IMR-90 (cell line): ENCODE data around the gene TRABD.

ENCODE experiments used
- BHLHE40 ChIP-seq: fragments of 150-350 bp; IDR thresholded peaks from 2 replicates; pipeline ENCODE4 v1.6.1; 2016; ENCODE audit warnings: mild to moderate bottlenecking, low read depth, low read length
- CTCF ChIP-seq: conservative IDR thresholded peaks from 2 replicates; pipeline ENCODE4 v1.5.1; 2012; ENCODE audit warnings: mild to moderate bottlenecking, low read depth, low read length, improper control_type of control experiment
- ELK1 ChIP-seq: fragments of 150-350 bp; IDR thresholded peaks from 2 replicates; pipeline ENCODE4 v1.6.1; 2016; ENCODE audit warnings: low read depth, mild to moderate bottlenecking, low read length, moderate library complexity, borderline replicate concordance
- FOS ChIP-seq: fragments of 150-350 bp; IDR thresholded peaks from 2 replicates; pipeline ENCODE4 v1.6.1; 2016; ENCODE audit warnings: low read depth, low read length
- MAZ ChIP-seq: IDR thresholded peaks from 2 replicates; pipeline ENCODE4 v1.6.1; 2012; ENCODE audit warnings: low read depth, mild to moderate bottlenecking, low read length, improper control_type of control experiment, moderate library complexity, borderline replicate concordance
- MXI1 ChIP-seq: IDR thresholded peaks from 2 replicates; pipeline ENCODE4 v1.6.1; 2012; ENCODE audit warnings: low read depth, mild to moderate bottlenecking, low read length, moderate library complexity, borderline replicate concordance
- NFE2L2 ChIP-seq: fragments of 150-350 bp; IDR thresholded peaks from 2 replicates; pipeline ENCODE4 v1.6.1; 2016; ENCODE audit warnings: low read depth, mild to moderate bottlenecking, low read length
- POLR2A ChIP-seq: IDR thresholded peaks from 2 replicates; pipeline ENCODE4 v1.6.1; 2012; ENCODE audit warnings: mild to moderate bottlenecking, low read depth, low read length
- RAD21 ChIP-seq: IDR thresholded peaks from 2 replicates; pipeline ENCODE4 v1.6.1; 2012; ENCODE audit warnings: low read length, improper control_type of control experiment
- RCOR1 ChIP-seq: IDR thresholded peaks from 2 replicates; pipeline ENCODE4 v1.6.1; 2012; ENCODE audit warnings: mild to moderate bottlenecking, low read length, improper control_type of control experiment; ENCODE audit not compliant: insufficient replicate concordance
- RFX5 ChIP-seq: IDR thresholded peaks from 2 replicates; pipeline ENCODE4 v1.8.0; 2012; ENCODE audit warnings: low read depth, mild to moderate bottlenecking, low read length, moderate library complexity
- SMC3 ChIP-seq: fragments of 150-350 bp; IDR thresholded peaks from 2 replicates; pipeline ENCODE4 v1.6.1; 2016; ENCODE audit warnings: low read depth, mild to moderate bottlenecking, antibody characterized with exemption, low read length, moderate library complexity
- USF2 ChIP-seq: fragments of 150-350 bp; IDR thresholded peaks from 2 replicates; pipeline ENCODE4 v1.6.1; 2017; ENCODE audit warnings: mild to moderate bottlenecking, antibody characterized with exemption, low read length, low read depth

- TF ChIP-seq POLR2A (no peak), MXI1 (no peak), CTCF (no peak), RAD21 (no peak), SMC3 (no peak), FOS (no peak), RCOR1 (no peak), ELK1 (no peak), USF2 (no peak), RFX5 (no peak), NFE2L2 (no peak), BHLHE40 (no peak), MAZ (no peak)
These were observed 2.6 kb downstream of the TRABD start for GRCh38 chr22:50188356-50188755.
